Astrocyte (in vitro differentiated cells and primary cell): ENCODE results near the gene KIF7. TPM values are rescaled to one million over a fixed set of nuclear protein-coding genes. Genes with fewer than 3 reads are reported as not detected.

ENCODE experiments used
- DNase-seq: peaks from one replicate; pipeline ENCODE4 v3.0.0-alpha.2; 2010; ENCODE audit warnings: low read depth
- FAIRE-seq: peaks from 2 replicates; lab custom pipeline; 2011; peaks lifted over from hg19 to GRCh38; lab: Jason Lieb, UNC
- H2AFZ ChIP-seq: 2 replicates; pipeline ENCODE4 v1.6.0; 2012; ENCODE audit warnings: low read depth, low read length, inconsistent platforms
- H3K27ac ChIP-seq: 2 replicates; pipeline ENCODE4 v1.5.1; 2011; ENCODE audit warnings: low read depth, low read length, inconsistent platforms
- H3K27me3 ChIP-seq: 2 replicates; pipeline ENCODE4 v1.6.0; 2011; ENCODE audit warnings: low read length, inconsistent platforms; ENCODE audit not compliant: insufficient read depth
- H3K36me3 ChIP-seq: 2 replicates; pipeline ENCODE4 v1.5.1; 2011; ENCODE audit warnings: low read length, inconsistent platforms; ENCODE audit not compliant: insufficient read depth
- H3K4me1 ChIP-seq: 2 replicates; pipeline ENCODE4 v1.5.1; 2011; ENCODE audit warnings: low read length, inconsistent platforms; ENCODE audit not compliant: insufficient read depth
- H3K4me2 ChIP-seq: 2 replicates; pipeline ENCODE4 v1.6.0; 2012; ENCODE audit warnings: low read length, inconsistent platforms
- H3K4me3 ChIP-seq: 2 replicates; pipeline ENCODE4 v1.5.1; 2011; ENCODE audit warnings: low read depth, mild to moderate bottlenecking, low read length, inconsistent platforms; ENCODE audit not compliant: insufficient read depth
- H3K79me2 ChIP-seq: 2 replicates; pipeline ENCODE4 v1.6.0; 2012; ENCODE audit warnings: mild to moderate bottlenecking, low read length, inconsistent platforms; ENCODE audit not compliant: insufficient read depth
- H3K9ac ChIP-seq: 2 replicates; pipeline ENCODE4 v1.6.0; 2012; ENCODE audit warnings: mild to moderate bottlenecking, low read length, inconsistent platforms
- H3K9me3 ChIP-seq: 2 replicates; pipeline ENCODE4 v1.5.1; 2012; ENCODE audit warnings: low read depth, mild to moderate bottlenecking, low read length, inconsistent platforms; ENCODE audit not compliant: insufficient read depth
- H4K20me1 ChIP-seq: 2 replicates; pipeline ENCODE4 v1.6.0; 2012; ENCODE audit warnings: low read length, inconsistent platforms; ENCODE audit not compliant: insufficient read depth
- H3K27ac Mint-ChIP-seq: one replicate; pipeline ENCODE4 v1.8.0; 2021; ENCODE audit warnings: mild to moderate bottlenecking, mixed read lengths; ENCODE audit not compliant: unreplicated experiment
- H3K27me3 Mint-ChIP-seq: one replicate; pipeline ENCODE4 v1.8.0; 2021; ENCODE audit warnings: low read depth, mixed read lengths; ENCODE audit not compliant: unreplicated experiment
- H3K36me3 Mint-ChIP-seq: one replicate; pipeline ENCODE4 v1.8.0; 2021; ENCODE audit warnings: low read depth, mixed read lengths; ENCODE audit not compliant: unreplicated experiment
- H3K4me1 Mint-ChIP-seq: one replicate; pipeline ENCODE4 v1.8.0; 2021; ENCODE audit warnings: low read depth, mixed read lengths; ENCODE audit not compliant: unreplicated experiment
- H3K4me3 Mint-ChIP-seq: one replicate; pipeline ENCODE4 v1.8.0; 2021; ENCODE audit warnings: mild to moderate bottlenecking, moderate library complexity, mixed read lengths; ENCODE audit not compliant: unreplicated experiment
- H3K9me3 Mint-ChIP-seq: one replicate; pipeline ENCODE4 v1.8.0; 2021; ENCODE audit warnings: mild to moderate bottlenecking, mixed read lengths; ENCODE audit not compliant: unreplicated experiment
- EZH2 ChIP-seq: IDR thresholded peaks from 2 replicates; pipeline ENCODE4 v1.6.1; 2012; ENCODE audit warnings: mild to moderate bottlenecking, low read length, inconsistent platforms; ENCODE audit not compliant: insufficient read depth
- total RNA-seq: library from RNA; stranded (reverse); gene quantifications from 2 replicates; pipeline ENCODE4 v1.2.1, GENCODE V29; 2021
- TF ChIP-seq, protein P1 (sequence below): IDR thresholded peaks from 2 replicates; pipeline ENCODE4 v1.5.1; 2011; ENCODE audit warnings: low read depth, mild to moderate bottlenecking, inconsistent platforms, low read length, moderate library complexity; ENCODE audit not compliant: insufficient read depth

KIF7 gene
- total RNA-seq, 1 donor from 2014 or later = 5.1 TPM

DNA sequence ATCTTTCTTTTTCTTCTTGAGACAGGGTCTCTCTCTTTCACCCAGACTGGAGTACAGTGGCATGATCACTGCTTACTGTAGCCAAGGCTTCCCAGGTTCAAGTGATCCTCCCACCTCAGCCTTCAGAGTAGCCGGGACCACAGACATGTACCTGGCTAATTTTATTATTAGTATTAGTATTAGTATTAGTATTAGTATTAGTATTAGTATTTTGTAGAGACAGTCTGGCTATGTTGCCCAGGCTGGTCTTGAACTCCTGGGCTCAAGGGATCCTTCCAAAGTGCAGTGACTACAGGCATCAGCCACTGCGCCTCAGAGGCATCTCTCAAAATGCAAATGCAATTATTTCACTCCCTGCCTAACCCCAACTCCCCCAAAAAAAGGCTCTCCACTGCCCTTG is 1.7 kb downstream of the KIF7 start:
- H3K4me1 Mint-ChIP-seq = peaks cover 5% of the 10 kb centered on the region
- H3K9me3 ChIP-seq = no peaks in the 10 kb centered on the region
- no peak overlapping the region for H3K4me2 ChIP-seq
- no peak overlapping the region for H3K4me3 Mint-ChIP-seq
- FAIRE-seq (no peak), DNase-seq (no peak)
- H3K27me3 ChIP-seq = no peaks in the 10 kb centered on the region
- H3K27ac Mint-ChIP-seq = no peak overlapping the region
- peaks cover 5% of the 10 kb centered on the region for H3K4me1 ChIP-seq
- H2AFZ ChIP-seq = no peak overlapping the region
- H3K9me3 Mint-ChIP-seq = no peaks in the 10 kb centered on the region
- H3K36me3 ChIP-seq = no peaks in the 10 kb centered on the region
- H3K9ac ChIP-seq = no peak overlapping the region
- H3K36me3 Mint-ChIP-seq = peaks cover 7% of the 10 kb centered on the region
- peaks cover 23% of the 10 kb centered on the region for H4K20me1 ChIP-seq
- TF ChIP-seq EZH2 = no peak
- TF ChIP-seq, protein P1, sequence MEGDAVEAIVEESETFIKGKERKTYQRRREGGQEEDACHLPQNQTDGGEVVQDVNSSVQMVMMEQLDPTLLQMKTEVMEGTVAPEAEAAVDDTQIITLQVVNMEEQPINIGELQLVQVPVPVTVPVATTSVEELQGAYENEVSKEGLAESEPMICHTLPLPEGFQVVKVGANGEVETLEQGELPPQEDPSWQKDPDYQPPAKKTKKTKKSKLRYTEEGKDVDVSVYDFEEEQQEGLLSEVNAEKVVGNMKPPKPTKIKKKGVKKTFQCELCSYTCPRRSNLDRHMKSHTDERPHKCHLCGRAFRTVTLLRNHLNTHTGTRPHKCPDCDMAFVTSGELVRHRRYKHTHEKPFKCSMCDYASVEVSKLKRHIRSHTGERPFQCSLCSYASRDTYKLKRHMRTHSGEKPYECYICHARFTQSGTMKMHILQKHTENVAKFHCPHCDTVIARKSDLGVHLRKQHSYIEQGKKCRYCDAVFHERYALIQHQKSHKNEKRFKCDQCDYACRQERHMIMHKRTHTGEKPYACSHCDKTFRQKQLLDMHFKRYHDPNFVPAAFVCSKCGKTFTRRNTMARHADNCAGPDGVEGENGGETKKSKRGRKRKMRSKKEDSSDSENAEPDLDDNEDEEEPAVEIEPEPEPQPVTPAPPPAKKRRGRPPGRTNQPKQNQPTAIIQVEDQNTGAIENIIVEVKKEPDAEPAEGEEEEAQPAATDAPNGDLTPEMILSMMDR = no peak
- H3K27ac ChIP-seq = no peak overlapping the region
- no peak overlapping the region for H3K4me3 ChIP-seq
- H3K79me2 ChIP-seq = peaks cover 26% of the 10 kb centered on the region
- peaks cover 10% of the 10 kb centered on the region for H3K27me3 Mint-ChIP-seq

DNA sequence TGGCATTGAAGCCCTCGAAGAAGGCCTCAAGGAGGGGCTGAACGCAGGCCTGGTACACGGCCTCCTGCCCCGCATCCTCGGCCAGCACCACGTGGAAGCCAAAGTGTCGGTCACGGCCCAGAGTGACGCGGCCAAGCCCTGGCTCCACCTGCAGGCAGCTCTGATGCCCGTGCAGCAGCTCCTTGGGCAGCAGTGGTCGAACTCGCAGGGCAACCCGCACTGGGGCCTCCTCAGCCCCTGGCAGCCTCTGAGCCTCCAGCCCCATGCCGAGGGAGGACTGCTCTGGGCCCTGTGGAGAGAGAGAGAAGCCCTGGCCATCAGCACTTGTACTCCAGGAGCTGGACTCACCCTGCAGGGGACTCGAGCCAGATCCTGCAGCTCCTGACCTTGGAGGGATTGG is 2.6 kb downstream of the KIF7 start:
- no peak overlapping the region for H2AFZ ChIP-seq
- Mint-ChIP-seq H3K27ac (no peak overlapping the region), H3K36me3 (peaks cover 8% of the 10 kb centered on the region), H3K4me1 (peaks cover 5% of the 10 kb centered on the region), H3K4me3 (no peak overlapping the region), H3K9me3 (no peaks in the 10 kb centered on the region), H3K27me3 (peaks cover 10% of the 10 kb centered on the region)
- H3K79me2 ChIP-seq = peaks cover 26% of the 10 kb centered on the region
- H3K4me3 ChIP-seq = no peak overlapping the region
- FAIRE-seq (no peak), DNase-seq (no peak)
- peaks cover 23% of the 10 kb centered on the region for H4K20me1 ChIP-seq
- no peak overlapping the region for H3K9ac ChIP-seq
- no peak overlapping the region for H3K4me2 ChIP-seq
- H3K27me3 ChIP-seq = no peaks in the 10 kb centered on the region
- H3K9me3 ChIP-seq = no peaks in the 10 kb centered on the region
- H3K27ac ChIP-seq = no peak overlapping the region
- H3K36me3 ChIP-seq = no peaks in the 10 kb centered on the region
- TF ChIP-seq EZH2 = no peak
- TF ChIP-seq, protein P1 = no peak
- peaks cover 5% of the 10 kb centered on the region for H3K4me1 ChIP-seq

DNA sequence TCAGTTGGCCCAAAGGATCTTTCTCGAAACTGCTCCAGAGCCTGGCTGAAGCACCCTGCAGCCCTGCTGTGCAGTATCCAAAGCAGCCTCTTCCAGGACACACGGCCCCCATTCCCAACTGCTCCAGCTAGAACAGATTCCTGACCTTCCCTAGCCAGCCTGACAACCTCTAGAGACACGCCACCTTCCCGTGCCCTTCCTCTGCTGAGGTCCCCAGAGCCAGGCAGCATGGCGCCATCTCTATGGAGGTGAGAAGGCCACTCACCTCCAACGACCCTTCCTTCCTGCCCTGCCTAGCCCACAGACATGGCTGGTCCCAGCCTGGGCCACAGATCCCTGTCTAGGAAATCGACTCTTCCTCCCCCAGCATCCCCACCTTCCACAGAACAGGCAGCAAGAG is 3.1 kb downstream of the KIF7 start:
- no peaks in the 10 kb centered on the region for H3K9me3 ChIP-seq
- peaks cover 5% of the 10 kb centered on the region for H3K4me1 ChIP-seq
- TF ChIP-seq, protein P1 = no peak
- no peak for TF ChIP-seq EZH2
- no peak overlapping the region for H3K27ac ChIP-seq
- no peak for FAIRE-seq
- peaks cover 26% of the 10 kb centered on the region for H3K79me2 ChIP-seq
- peaks cover 10% of the 10 kb centered on the region for H3K27me3 Mint-ChIP-seq
- no peak overlapping the region for H3K4me3 Mint-ChIP-seq
- no peak overlapping the region for H3K4me3 ChIP-seq
- no peak overlapping the region for H3K4me2 ChIP-seq
- H3K4me1 Mint-ChIP-seq = peaks cover 5% of the 10 kb centered on the region
- no peaks in the 10 kb centered on the region for H3K36me3 ChIP-seq
- H4K20me1 ChIP-seq = peaks cover 23% of the 10 kb centered on the region
- no peak overlapping the region for H3K9ac ChIP-seq
- no peak overlapping the region for H3K27ac Mint-ChIP-seq
- no peak overlapping the region for H2AFZ ChIP-seq
- no peaks in the 10 kb centered on the region for H3K9me3 Mint-ChIP-seq
- no peaks in the 10 kb centered on the region for H3K27me3 ChIP-seq
- no peak for DNase-seq
- H3K36me3 Mint-ChIP-seq = peaks cover 10% of the 10 kb centered on the region
